NCI-H2107 treated with DMSO at 0.1 percent for 48 hours (cell line): Measurements from ENCODE around the gene INHA.

Source experiments
- DNase-seq: peaks from one replicate; lab custom pipeline; 2025; ENCODE audit not compliant: unreplicated experiment; lab: John Stamatoyannopoulos, UW

The INHA gene, protein sequence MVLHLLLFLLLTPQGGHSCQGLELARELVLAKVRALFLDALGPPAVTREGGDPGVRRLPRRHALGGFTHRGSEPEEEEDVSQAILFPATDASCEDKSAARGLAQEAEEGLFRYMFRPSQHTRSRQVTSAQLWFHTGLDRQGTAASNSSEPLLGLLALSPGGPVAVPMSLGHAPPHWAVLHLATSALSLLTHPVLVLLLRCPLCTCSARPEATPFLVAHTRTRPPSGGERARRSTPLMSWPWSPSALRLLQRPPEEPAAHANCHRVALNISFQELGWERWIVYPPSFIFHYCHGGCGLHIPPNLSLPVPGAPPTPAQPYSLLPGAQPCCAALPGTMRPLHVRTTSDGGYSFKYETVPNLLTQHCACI

DNA sequence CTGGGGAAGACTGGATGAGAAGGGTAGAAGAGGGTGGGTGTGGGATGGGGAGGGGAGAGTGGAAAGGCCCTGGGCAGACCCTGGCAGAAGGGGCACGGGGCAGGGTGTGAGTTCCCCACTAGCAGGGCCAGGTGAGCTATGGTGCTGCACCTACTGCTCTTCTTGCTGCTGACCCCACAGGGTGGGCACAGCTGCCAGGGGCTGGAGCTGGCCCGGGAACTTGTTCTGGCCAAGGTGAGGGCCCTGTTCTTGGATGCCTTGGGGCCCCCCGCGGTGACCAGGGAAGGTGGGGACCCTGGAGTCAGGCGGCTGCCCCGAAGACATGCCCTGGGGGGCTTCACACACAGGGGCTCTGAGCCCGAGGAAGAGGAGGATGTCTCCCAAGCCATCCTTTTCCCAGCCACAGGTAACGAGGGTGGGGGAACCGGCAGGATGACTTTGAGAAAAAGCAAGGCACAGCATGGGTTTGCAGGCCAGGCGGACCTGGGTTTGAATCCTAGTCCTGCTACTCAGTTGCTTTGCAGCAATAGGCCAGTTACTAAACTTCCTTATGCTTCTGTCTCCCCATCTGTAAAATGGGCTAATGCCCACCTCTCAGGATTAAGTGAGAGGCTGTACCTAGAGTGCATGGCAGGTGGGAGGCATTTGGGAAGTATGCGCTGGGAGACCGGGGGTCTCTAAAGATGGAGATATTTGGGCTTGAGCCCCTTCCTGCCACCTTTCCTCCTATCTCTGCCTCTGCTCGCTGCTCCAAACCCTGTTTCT, at the start of gene INHA:
INHA (plus strand) TSS at position 74 of the 765 bp plus-strand sequence; CDS start at position 139, 65 bp downstream.
- DNase-seq: no peak

DNA sequence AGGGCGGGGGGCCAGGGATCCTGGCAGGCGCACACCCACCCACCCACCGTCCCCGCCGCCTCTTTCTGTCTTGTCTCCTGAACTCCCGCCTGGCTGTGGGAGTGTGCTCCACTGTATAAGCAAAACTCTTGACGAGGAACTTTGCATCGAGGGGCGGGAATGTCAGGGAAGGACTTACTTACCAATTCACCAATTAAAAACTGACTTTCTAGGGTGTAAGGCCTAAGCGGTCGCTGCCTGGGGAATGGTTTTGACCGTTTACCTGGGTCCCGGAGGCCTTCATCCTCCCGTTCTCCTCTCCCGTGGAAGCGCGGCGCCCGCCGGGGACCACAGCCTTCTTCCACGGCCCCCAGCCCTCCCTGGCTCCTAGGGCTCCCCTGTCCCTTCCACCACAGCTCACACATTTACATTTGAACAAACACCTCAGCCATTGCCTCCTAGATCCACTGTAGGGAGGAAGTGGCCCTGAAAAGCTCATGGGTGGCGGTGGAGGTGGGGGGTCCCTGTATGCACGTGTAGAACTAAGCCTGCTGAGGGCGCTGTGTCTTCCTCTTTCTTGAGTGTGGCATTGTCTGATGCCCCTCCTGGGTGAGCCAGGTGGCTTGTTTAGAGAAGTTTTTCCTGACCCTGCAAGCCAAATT, 49.0 kb upstream of the INHA start:
- no peak for DNase-seq

DNA sequence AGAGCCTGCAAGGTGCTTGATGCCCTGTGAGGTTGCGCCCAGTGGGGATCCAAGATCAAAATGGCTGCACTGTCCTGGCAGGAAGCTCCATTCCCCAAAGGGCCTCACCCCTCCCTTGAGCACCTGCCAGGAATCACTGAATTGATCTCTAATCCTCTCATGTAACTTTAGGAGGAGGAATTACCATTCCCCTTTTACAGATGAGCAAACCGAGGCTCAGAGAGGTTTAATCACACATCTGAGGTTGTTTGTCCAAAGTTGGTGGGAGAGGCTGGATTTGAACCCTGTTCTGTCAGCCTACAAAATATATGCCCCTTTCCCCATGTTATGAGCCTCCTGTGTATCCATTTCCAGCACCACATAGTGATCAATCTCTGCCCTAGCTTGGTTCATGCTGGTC, 47.3 kb upstream of the INHA start:
- no peak for DNase-seq

DNA sequence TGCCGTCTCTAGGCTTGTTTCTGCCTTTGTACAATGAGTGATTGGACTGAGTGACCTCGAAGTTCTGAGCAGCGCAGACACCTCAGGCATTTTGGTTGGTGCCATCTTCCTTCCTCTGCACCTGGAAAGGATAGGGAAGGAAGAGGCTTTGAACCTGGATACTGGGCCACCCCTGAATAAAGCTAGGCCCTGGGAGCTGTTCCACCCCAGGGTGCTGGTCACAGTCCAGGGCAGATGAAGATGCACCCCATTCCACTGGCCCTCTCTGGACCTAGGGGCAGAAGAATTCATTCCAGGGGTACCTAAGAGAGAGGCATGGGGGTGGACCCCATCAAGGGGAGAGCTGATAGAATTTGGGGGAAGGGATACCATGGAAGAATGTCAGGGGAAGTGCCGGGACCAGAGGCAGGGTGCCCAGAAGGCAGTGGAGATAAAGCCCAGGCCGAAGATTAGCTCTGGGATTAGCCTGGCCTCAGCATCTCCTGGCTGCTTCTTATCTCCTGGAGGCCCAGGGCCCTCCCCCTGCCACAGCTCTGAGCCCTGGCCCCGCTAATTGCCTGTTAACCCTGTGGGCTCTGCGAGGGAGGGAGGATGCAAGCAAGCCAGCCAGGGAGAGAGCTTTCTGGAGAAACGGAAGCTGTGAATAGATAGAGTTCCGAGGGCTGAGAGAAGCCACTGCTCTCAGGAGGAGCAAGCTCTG, 46.4 kb upstream of the INHA start:
- DNase-seq: no peak

DNA sequence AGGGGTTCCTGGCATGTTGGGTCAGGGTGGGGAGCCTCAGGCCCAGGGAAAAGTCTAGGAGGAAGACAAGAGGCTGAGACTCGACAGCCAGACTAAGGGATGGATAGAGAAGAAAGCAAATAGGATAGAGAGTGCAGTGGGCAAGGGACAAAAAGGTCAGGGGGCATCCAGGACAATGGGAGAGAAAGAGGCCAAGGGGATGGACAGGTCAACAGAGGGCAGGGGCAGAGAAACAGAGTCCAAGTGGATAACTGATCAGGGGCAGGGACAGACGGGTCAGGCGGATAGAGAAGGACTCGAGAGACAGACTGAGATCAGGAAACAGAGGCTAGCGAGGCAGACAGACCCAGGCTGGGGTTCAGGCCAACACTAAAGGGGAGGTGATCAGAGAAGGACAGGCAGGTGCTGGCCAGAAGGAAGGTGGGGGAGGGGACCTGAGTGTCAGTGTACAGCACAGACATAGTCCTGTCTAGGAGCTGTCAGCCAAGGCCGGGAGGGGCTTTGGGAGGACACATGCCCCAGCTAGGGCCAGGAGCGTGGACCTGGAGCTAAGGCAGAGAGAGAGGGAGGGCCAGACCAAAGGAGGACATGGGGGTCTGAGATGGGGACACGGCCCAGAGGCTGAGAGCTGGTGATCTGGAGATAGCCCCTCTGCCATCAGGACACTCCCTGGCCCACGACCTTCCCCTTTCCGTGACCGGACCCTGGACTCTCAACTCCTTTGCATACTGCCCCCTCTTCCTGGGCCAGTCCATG, 45.6 kb upstream of the INHA start:
- DNase-seq: no peak

DNA sequence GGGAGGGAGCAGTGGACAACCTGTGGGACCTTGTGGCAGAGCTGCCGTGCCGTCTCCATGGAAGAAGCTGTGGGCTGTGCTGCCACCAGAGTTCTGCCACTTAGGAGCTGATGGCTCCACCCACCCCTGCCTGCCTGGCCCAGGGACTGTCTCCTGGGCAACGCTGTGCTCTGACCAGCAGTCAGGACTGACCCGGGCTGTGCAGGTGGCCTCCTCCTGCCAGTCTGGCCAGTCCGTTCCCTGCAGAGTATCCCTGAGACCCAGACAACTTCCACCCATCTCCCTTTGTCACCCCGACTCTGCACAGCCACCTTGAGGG, 45.1 kb upstream of the INHA start:
- no peak for DNase-seq

DNA sequence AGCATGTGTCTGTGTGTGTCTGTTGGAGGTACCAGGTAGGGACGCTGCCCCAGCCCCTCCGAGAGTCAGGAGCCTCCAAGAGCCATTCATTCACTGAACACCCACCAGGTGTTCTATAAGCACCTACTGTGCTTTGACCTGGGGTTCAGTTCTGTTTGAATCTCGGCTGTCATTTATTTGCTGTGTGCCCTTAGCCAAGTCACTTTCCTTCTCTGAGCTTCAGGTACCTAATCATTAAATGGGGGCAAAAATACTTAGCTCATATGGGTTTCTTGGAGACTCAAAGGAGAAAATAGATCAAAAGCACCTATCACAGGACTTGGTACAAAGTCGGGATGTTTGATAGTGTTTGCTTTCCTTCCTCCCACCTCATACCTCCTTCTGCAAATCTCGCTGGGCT, 44.6 kb upstream of the INHA start:
- no peak for DNase-seq

DNA sequence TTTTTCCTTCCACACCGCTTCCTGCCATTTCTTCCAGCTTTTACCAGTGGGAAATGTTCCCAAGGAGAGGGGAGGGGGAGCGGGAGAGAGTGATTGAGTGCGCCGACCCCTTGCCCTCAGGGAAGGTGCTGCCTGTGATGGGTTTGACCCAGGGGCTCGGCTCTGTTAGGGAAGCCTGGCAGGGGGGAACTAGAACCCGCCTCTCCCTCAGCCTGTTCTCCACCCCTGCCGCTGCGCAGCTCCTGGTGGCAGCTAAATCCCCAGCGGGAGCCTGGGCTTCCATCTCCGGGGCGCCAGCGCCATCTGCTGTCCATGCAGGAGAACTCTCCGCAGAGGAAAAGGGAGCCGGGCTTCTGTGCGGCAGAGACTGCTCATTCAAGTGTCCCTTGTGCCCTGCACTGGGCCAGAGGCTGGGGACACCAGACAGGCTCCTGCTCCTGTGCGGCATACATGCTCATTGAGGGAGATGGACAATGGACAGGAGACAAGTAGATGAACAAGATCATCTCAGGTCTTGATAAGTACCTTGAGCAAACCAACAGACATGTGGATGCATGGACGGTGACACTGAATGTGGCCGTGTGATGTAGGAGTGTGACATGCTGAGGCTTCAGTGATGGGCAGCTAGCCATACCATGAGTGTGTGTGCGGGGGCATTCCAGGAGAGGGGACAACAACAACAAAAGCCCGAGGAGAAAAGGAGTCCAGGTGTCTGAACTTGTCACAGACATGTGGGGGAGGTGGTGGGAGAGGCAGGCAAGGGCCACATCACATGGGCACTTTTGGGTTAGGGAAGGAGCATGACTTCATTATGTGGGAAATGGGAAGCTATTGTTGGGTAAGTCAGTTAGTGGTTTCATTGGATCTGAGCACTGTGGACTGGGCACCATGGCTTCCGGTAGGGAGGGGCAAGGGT, 41.8 kb upstream of the INHA start:
- DNase-seq: peak; percentile 41

DNA sequence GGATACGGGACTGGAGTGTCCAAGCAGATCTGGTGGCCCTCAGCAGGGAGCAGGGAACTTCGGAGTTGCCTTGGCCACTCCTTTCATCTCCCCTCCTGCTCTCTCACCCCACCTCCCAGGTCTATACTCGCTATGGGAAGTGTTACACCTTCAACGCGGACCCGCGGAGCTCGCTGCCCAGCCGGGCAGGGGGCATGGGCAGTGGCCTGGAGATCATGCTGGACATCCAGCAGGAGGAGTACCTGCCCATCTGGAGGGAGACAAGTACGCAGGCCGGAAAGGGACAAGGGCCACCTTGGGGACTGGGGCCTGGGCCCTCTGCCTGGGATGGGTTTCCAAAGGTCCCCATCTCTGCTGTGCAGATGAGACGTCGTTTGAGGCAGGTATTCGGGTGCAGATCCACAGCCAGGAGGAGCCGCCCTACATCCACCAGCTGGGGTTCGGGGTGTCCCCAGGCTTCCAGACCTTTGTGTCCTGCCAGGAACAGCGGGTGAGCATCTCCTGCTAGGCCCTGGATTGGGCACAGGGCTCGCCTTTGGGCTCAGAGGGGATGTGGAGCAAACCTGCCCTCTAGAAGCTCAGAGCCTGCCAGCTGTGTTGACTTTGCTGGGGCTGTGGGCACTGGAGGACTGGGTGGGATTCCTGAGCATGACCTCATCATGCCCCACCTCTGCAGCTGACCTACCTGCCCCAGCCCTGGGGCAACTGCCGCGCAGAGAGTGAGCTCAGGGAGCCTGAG, 40.3 kb upstream of the INHA start:
- DNase-seq: no peak

DNA sequence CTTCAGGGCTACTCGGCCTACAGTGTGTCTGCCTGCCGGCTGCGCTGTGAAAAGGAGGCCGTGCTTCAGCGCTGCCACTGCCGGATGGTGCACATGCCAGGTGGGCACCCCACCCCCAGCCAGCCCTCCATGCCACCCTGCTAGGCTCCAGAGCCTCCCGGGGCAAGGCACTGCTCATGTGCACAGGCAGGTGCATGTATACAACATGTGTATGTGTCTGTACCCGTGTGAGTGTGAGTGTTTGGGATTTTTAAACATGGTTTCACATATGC, 39.8 kb upstream of the INHA start:
- no peak for DNase-seq

DNA sequence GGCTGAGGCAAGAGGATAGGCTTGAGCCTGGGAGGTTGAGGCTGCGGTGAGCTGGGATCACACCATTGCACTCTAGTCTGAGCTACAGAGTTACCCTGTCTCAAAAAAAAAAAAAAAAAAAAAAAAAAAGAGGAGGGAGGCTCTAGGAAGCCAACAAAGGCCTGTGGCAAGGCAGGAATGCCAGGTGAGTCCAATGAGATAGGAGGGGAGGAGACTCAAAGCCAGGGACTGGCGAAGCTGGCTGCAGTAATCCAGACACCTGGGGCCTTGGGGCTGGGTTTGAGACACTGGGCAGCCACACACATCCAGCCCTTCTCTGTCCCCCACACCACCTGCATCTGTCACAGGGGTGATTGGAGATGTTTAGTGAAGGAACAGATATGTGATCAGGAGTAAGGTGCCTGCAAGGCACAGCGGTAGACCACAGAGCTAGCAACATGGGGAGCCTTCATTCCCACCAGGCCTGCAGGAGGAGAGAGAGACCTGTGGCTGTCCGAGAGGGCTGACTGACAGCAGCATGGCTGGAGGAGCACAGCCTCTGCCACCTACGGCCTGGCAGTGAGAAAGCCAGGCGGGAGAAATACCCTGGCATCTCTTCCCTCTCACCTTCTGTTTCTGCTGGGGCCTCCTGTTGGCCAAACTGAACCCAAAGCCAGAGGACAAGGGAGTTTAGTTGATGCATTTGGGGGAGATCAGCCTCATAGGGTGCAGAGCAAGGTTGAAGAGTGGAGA, 38.0 kb upstream of the INHA start:
- peak; percentile 44 for DNase-seq

DNA sequence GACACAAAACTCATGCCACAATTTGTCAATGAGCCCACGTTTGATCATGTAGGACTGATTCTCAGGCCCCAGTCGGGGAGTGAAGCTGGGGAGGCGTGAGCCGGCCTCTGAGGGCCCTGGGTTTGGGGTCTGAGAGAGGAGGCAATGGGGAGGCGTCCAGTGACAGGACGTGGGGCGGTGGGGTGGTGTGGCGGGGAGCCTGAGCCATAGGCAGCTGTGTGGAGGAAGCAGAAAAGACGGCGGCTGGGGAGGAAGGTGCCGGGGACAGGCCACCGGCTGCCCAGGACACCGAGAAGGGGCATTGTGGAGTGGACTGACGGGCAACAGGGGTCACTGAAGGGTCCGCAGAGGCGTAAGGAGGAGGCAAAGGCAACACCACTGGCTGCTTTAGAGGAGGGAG, 35.7 kb upstream of the INHA start:
- DNase-seq: no peak

DNA sequence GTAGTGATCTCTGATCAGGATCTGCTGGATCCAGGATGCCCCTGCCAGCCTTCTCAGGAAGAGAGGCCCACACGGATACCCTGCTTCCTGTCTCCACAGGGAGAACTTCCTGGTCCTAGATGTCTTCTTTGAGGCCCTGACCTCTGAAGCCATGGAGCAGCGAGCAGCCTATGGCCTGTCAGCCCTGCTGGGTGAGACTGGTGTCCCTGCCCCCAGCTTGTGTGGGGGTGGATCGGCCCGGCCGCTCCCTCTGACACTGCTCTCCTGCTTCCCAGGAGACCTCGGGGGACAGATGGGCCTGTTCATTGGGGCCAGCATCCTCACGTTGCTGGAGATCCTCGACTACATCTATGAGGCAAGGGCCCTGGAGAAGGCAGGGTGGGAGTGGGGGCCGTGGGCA, 35.1 kb upstream of the INHA start:
- DNase-seq: no peak

DNA sequence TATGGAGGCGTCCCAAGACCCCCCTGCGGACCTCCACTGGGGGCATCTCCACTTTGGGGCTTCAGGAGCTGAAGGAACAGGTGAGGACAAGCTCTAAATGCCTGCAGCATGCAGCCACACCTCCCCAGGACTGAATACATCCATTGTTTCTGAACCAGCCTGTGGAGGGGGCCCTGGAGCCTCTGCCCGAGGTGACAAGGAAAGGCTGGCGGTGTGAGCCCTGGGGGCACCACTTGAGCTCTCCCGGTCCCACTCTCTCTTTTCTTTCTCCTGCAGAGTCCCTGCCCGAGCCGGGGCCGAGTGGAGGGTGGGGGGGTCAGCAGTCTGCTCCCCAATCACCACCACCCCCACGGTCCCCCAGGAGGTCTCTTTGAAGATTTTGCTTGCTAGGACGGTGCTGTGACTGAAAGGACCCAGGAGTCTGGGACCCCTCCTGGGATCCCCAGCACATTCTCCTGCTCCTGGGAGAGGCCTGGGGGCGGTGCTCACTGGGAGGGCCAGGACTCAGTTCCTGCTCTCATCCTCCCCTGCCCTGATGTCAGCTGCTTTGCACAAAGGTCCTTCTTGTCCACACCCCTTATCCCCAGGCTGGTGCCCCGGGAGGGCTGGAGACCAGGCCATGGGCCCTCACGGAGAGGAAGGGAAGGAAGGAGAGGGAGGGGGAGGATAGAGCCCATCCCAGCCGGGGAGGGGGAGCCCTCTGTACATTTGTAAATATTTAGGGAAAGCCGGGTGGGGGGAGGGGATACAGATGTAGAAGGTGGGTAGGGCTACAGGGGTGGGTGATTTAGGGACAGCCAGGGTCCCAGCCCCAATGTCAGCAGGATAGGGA, 34.2 kb upstream of the INHA start:
- DNase-seq: no peak

DNA sequence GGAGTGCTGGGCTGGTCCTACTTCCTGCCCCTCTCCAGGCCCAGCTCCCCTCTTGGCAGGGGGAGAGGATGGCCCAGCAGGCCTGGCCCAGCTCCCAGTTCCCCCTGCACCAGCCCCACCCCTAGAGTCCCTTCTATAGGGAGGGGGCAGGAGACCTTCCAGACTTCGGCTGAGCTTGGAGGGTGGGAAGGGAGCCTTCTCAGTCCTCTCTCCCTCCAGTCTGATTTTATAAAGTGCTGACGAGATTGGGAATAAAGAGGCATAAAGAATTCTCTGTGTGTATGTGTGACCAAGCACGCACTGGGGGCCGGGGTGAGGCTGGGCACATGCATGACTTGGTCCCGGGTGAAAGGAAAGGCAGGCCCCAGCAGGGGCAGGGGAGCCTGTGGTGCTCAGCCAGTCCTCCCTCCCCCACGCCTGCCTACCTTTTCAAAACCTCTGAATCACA, 33.6 kb upstream of the INHA start:
- DNase-seq: no peak

DNA sequence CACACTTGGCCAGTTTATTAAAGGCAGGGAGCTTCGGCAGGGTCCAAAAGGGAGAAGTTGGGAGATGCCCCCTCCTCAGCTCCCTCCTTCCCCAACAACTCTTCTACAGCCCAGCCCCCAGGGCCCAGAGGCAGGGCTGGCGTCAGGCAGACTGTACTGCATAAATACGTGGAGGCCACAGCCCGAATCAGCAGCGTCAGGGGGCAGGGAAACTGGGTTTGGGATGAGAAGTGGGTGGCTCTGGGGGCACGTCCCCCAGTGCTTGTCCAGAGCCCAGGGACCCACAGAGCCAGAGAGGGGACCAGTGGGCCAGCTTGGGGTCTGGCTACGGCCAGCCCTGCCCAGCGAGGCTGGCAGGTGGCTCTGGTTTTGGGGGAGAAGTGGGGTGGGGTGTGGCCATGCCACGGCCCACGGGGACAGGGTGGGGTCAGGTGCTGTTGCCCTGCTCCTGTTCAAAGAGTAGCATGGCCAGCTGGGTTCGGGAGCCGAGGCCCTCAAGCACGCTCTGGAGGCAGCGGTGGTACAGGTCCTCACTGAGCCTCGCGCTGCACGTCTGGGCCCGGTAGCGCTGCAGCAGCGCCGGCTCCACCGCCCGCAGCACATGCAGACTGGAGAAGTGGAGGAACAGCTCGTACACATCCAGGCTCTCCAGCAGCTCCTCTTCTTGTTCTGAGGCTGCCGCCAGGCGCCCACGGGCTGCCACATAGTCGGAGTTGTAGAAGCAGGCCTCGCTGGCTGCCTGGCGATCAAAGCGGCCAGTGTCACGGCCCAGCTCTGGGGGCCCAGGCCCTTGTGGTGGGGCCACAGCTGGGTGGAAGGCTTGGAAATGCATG, 32.9 kb upstream of the INHA start:
- DNase-seq: no peak
